ENCODE data around the gene KLHL2.
"Not testable (repeated sequence)": the region's sequence is repeated elsewhere in the genome, so short reads cannot be mapped to it uniquely, and the experiment has no call there.

The KLHL2 gene

DNA sequence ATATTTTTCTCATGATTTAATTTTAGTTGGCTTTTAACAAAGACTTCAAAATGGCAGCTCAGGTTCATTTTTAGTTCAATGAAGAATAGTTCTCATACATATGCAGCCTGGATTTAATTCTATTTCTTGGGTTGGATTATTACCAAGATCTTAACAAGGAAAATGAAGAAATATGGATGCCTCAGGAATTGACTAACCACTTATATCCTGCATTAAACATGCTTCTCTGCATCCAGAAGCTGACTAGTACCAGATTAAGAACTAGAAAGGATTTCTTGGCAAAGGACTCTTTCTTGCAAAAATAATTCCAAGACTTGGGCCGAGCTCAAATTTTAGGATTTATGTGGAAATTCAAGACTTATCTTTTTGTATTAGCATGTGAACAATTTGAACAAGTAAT, 5.6 kb upstream of the KLHL2 start:
- DNase-seq (ENCODE audit: low read depth) = no peak

GRCh38 chr4:165203541-165204461, 3.6 kb upstream of the KLHL2 start:
- DNase-seq (ENCODE audit: low read depth) = no peak

DNA sequence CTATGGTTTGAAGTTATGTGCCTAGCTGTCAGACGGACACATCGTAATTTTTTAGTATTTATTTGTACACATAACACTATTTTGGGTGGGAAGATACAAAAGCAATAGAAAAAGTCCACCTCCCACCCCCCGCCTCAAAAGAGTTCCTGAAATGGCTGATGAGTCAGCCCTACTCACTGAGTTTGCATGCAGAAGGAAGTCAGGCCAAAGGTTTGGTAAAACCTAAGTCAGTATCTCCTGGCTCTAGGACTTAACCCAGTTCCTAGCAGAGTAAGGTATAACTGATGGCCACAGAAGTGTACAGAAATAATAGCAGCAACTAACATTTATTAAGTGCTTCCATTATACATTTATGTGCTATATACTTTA, 2.9 kb upstream of the KLHL2 start:
- DNase-seq (ENCODE audit: low read depth) = no peak

DNA sequence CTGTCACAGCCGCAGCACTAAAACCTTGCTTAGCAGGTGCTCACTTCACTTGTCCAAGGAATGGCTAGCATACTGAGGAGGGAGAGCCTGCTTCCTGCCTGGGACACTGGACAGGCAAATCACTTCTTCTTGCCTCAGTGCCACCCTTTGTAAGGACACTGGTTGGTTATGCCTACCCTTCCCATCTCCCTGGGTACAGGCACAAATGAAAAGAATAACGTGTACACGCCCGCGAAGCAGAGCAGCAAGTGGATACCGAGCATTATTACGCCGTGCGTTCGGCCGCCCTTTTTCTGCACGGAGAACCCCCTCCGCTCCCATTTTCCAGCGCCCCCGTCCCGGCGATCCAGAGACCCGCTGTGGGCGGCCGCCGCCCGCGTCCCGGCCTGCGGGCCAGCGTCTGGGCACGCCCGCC, 338 bp upstream of the KLHL2 start:
- peak; percentile 14 for DNase-seq (ENCODE audit: low read depth)

DNA sequence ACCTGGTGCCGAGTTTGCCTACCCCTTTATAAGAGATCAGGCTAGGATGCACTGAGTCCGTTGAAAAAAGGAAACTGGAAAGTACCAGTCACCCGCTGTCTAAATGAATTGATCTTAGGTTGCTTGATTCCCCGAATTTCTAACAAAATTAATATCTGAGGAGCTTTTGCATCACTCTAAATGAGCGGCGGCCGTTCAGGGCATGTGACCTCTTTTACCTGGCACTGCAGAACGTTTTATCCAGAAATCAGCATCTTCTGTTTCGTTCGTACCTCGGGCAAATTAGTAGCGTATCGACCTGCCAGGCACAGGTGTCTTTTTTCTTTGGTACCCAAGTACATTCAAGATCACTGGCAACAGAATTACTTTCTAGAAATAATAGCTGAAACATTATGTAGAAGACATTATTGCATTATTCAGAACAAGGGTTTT, 876 bp downstream of the KLHL2 start:
- DNase-seq (ENCODE audit: low read depth) = no peak

DNA sequence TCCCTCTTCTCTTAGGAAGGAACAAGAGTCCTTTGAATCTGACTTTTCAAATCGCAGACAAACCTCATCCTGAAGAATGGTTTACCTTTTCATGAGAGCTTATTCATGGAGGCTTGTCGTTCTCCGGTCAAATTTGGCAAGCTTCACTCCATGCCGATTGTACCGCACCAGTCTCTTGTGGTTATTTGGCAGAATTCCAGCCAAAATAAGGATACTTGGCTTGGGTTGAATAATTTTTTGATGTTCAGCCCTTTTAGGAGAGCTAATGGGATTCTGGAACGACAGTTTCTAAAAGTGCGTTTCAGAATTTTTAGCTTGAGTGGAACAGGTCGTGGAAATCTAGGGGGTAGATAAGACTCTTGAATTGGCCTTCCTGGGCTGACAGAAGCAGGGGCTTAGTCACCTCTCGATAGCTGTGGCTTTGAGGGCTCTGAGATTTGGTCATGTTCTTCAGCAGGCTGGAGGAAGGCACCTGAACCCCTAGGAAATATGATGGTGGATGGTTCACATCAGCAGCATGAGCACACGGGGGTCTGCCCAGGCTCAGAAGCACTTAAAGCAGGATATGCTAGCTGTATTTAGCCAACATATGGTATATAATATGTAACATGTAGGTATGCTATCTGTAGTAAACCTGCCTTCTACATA, 1.5 kb downstream of the KLHL2 start:
- DNase-seq (ENCODE audit: low read depth) = peak; percentile 11

- no peak for DNase-seq (ENCODE audit: low read depth)
Measured at GRCh38 chr4:165209796-165210195, 2.4 kb downstream of the KLHL2 start.

GRCh38 chr4:165210566-165210965, 3.2 kb downstream of the KLHL2 start:
- no peak for DNase-seq (ENCODE audit: low read depth)

DNA sequence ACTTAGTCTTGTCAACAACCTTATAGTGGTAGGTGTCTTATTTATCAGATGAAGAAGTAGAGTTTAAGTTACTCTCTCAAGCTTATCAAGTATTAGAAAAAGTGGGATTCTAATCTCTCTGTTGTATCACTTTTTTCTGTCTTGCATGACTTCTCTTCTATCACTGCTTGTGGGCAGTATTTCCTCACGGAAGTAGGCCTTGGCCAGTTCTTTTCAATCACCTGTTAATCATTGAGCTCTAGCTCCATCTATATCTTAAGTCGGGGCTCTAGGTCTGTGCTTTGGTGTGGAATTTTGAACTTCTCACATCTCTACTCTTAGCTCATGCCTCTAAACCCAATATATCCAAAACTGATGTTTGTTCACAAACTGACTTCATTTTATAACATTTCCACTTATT, 5.3 kb downstream of the KLHL2 start:
- DNase-seq (ENCODE audit: low read depth) = not testable (repeated sequence)

DNA sequence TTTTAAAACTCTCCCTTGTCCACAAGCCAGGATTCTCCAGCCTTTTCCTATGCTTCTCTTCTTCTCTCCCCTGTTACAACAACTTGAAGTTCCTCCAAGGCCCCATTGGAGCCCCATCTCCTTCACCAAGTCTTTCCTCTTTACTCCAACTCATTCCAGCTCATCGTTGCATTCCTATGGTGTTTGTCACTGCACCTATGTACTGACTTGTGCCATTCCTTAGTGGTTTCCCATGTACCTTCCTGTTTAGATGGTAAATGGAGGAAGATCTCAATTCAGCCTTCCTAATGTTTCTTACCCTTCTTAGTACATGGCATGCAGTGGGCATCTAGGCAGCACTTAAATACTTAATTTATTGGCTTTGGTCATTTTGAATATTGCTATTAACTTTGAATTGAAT, 6.0 kb downstream of the KLHL2 start:
- not testable (repeated sequence) for DNase-seq (ENCODE audit: low read depth)

DNA sequence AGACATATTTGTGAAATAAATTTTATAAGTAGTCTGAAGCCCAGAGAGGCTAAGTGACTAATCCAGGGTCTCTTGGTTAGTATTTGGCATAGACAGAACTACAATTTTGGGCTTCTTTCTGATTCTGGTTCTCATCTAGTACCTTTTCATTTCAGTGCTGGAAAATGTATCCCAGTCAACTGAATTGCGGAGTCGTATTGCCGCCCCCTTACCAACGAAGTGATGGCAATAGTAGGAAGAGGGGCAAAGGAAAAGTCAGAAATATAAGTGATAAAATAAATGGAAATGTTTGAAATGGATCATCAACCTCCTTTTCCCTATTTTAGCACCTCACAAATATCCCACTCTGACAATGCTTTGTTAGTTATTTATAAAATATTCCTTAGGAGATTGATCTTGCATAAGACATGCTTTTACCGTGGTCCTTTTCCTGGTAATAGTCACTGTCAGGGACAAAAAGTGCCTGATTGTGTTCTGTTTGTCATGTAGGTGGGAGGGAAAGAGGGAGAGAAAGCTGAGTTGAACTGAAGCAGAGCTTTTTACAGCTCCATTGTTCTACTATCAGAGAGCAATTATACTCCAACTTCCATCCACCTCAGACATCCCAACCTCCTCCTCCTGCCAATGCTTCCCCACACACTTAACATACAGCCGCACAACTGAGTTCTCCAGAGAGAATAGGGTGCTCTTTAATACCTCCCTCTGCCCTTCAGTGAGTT, 6.8 kb downstream of the KLHL2 start:
- not testable (repeated sequence) for DNase-seq (ENCODE audit: low read depth)

- DNase-seq (ENCODE audit: low read depth) = peak; percentile 29
Measured at GRCh38 chr4:165215034-165215751, 7.8 kb downstream of the KLHL2 start.

DNA sequence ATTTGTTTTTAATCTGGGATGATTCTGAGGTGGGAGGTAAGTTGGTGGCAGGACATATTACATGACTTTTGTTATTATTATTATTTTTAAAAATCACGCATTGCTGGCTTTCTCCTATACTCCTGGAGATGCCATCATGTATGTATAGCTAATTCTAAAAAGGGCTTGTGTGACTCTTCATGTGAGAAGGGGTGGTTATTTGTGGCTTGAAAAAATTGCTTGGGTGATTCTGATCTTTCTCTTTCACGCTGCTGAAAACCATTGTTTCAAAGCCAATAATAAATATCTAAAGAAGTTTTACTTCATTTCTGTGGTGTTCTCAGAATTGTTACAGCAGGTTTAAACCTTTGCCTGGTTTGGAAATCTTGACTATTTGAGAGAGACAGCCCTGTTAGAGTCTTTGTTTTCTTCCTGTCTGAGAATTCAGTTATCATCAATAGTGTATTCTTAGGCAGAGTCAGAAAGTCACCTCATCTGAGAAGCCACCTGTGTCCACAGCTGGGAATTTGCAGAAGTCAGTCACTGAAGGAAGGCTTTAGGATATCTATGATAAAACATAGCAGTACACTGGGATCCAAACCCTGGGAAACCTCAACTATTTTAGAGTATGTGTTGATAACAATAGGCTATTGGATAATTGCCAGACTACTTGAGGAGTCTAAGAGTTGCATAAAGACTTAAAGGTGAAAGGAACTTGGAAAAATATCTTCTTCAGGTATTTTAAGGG, 8.6 kb downstream of the KLHL2 start:
- not testable (repeated sequence) for DNase-seq (ENCODE audit: low read depth)

GRCh38 chr4:165217325-165217724, 10.0 kb downstream of the KLHL2 start:
- no peak for DNase-seq (ENCODE audit: low read depth)

GRCh38 chr4:165221306-165221705, 13.9 kb downstream of the KLHL2 start:
- DNase-seq (ENCODE audit: low read depth) = not testable (repeated sequence)

DNA sequence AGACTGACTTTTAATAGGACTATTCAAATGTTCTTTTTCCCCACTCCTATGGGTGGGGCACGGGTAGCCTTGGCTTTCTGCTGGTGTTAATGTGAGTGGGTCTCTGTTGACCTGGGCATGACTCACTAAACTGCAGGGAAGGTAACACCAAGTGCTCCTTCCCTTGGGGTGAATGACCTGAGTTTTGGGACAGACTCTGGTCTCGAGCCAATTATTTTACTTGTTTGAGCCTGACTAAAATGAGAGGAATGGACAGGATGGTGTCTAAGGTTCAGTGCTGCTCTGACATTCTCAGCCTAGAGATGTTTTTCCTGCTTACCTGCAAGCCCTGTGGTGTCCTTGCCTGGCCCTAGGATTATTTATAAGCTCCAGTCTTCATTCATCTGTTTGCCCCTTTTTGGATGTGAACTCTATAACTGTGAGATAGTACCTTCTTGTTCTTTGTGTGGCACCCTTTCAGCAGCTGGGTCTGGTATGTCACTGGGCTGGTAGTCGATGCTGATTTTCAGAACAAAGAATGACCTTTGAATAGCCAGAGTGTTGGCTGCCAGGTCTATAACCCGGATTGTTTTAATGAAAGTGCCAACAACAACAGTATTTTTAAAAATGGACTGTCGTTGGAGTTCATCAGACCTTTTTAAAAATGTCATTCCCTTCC, 14.8 kb downstream of the KLHL2 start:
- DNase-seq (ENCODE audit: low read depth) = not testable (repeated sequence)

DNA sequence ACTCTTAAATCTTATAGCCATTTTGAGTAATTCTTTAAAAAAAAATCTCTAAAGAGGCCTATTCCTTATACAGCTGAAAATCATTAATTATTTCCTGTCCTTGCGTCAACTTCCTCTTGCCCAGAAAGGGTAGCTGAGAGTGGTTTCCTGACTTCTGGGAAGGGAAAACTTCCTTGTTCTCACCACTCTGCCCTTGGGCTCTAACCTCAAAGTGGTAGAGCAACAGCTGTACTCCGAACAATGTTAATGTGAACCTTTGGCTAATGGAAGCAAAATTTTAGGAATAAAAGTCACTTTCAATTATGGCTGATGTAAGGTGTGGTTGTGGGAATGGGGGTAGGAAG, 15.3 kb downstream of the KLHL2 start:
- DNase-seq (ENCODE audit: low read depth) = no peak

DNA sequence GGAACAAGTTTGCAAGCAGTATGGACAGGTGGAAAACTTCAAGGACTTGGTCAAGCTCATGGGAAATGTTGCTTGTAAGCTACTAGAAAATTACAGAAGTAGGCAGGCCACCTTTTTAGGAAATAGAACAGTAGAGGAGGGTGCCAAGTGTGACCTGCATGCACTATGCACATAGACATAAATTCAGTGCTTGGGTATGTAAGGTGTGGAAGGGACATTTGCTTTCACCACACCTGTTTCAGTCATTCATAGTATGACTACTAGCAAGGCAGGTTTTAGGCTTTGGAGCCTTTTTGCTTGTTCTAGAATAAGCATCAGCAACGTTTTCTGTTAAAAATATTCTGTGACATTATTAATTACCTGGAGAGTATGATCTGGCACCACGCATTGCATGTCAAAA, 20.0 kb downstream of the KLHL2 start:
- DNase-seq (ENCODE audit: low read depth) = not testable (repeated sequence)

DNA sequence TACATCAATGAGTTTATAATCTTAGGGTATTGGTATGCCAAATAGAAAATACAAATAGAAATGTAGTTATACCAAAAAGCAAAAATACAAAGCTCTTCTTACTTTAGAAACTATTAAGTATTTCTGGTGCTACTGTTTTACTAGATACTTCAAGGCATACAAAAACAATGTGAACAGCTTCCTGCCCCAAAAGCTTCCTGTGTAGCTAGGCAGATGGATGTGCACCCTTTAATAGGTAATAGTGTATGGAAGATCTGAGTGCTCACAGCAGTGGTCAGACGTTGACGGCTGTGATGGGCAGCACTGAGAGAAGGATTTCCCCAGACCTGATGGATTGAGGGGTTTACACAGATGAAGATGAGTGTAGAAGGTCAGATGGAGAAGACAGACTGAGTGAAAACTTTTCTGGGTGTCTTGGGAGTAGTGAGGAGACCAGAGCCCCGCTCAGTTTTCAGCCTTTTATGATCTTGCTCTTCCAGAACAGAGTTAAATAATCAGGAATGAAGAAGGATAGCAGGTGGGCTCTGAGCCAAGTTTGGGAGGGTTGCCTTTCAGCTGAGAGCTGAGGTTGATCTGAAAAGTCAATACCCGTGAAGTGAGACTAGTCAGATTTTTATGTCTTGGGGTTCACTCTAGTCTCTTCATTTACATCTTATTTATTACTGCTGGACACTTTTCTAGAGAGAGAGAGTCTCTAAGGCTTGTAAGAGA, 22.3 kb downstream of the KLHL2 start:
- DNase-seq (ENCODE audit: low read depth) = not testable (repeated sequence)
